Measurements from ENCODE around the gene LMTK2.

The LMTK2 gene

GRCh38 chr7:98128346-98128745 lies 21.7 kb downstream of the LMTK2 start:
- DNase-seq (ENCODE audit: low read depth) = no peak
- TF ChIP-seq CTCF (conservative IDR thresholded peaks at IDR 0.05; ENCODE audit: low read length) = no peak
- no peak overlapping the region for H3K4me3 ChIP-seq (ENCODE audit: low read length)

GRCh38 chr7:98130959-98131358 lies 24.3 kb downstream of the LMTK2 start:
- no peak for DNase-seq (ENCODE audit: low read depth)
- no peak for TF ChIP-seq CTCF (conservative IDR thresholded peaks at IDR 0.05; ENCODE audit: low read length)

DNA sequence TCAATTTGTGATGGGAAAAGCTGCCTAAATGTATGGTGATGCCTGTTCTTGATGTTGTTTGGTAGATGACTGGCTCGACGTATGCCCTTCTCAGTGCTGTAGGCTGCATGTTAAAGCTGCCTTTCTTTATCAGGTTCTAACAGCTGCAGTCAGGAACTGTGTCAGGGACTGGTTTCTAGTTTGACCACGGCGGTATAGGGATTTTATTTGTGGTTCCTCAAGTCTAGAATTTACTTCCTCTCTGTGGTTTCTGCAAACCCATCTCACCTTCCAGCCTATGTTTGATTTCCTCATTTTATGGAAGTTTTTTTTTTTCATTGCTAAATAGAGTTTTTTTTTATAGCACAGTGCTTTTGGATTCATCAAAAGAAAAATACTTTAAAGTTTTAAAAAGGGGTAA lies 26.5 kb downstream of the LMTK2 start:
- no peak for TF ChIP-seq CTCF (conservative IDR thresholded peaks at IDR 0.05; ENCODE audit: low read length)
- peak; percentile 12 for DNase-seq (ENCODE audit: low read depth)

More at GRCh38 chr7:98130959-98131358, 24.3 kb downstream of the LMTK2 start:
- H3K4me3 ChIP-seq (ENCODE audit: low read length) = no peak overlapping the region

DNA sequence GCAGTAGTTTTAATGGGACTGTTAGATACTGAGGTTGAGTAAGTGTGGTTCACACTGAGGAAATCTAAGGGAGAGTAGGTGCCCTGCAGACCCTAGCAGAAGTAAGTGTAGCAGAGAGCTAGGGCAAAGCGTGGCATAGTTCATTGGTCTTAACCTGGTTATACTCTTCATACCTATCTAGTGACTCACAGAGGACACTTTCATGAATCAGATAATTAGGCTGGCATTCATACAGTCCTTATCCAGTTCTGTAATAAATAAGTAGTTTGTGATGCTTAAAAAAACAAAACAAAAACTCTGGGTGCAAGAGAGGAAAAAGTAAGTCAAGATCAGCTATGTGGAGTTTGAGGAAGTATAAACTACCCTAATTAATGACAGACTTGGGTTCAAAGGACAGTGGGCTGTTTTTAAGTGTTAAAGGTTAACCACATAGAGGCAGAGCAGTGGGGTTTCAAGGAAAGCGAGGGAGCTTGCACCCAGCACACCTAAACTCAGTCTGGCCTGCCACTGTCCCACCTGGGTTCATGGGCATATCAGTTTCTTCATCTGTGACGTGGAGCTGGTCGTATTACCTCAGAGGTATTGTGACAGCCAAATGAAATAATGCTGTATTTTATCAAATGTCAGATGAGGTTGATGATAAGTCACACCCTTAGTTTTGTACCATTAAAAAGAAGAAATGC lies 27.1 kb downstream of the LMTK2 start:
- peak; percentile 34 for DNase-seq (ENCODE audit: low read depth)
- no peak overlapping the region for H3K4me3 ChIP-seq (ENCODE audit: low read length)
- TF ChIP-seq CTCF (conservative IDR thresholded peaks at IDR 0.05; ENCODE audit: low read length) = no peak

More for the DNA sequence above, 26.5 kb downstream of the LMTK2 start:
- no peak overlapping the region for H3K4me3 ChIP-seq (ENCODE audit: low read length)

GRCh38 chr7:98134420-98135228 lies 28.0 kb downstream of the LMTK2 start:
- TF ChIP-seq CTCF (conservative IDR thresholded peaks at IDR 0.05; ENCODE audit: low read length) = no peak
- no peak for DNase-seq (ENCODE audit: low read depth)
- no peak overlapping the region for H3K4me3 ChIP-seq (ENCODE audit: low read length)

- no peak for DNase-seq (ENCODE audit: low read depth)
- no peak for TF ChIP-seq CTCF (conservative IDR thresholded peaks at IDR 0.05; ENCODE audit: low read length)
- no peak overlapping the region for H3K4me3 ChIP-seq (ENCODE audit: low read length)
Observed at GRCh38 chr7:98135984-98136383, 29.3 kb downstream of the LMTK2 start.

DNA sequence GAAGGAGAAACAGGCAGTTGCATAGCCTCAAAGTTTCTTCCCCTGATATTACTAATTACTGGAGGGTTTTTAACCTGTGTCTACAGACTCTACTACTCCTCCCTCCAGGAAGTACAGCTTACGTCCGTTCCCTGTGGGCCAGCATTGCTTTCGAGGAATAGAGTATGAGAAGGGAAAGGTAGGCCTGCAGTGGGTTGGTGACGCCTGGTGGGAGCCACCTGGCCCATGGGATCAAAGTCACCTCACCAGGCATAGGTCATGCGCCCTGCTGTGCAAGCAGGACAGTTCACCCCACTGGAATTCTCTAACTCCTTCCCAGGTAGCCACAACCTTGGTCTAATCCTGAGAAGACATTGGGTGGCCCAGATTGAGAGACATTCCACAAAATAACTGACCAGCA lies 29.8 kb downstream of the LMTK2 start:
- H3K4me3 ChIP-seq (ENCODE audit: low read length) = no peak overlapping the region
- TF ChIP-seq CTCF (conservative IDR thresholded peaks at IDR 0.05; ENCODE audit: low read length) = no peak
- no peak for DNase-seq (ENCODE audit: low read depth)
